DMS153 treated with DMSO at 0.1 percent for 48 hours (cell line): Measurements from ENCODE around the gene CHRNA1.

Experiments used
- DNase-seq: peaks from one replicate; lab custom pipeline; 2025; ENCODE audit not compliant: unreplicated experiment; lab: John Stamatoyannopoulos, UW

The CHRNA1 gene

GRCh38 chr2:174764280-174765255 lies at the start of gene CHRNA1:
Gene CHRNA1, minus strand, starts transcription at chr2:174764472. Its CDS starts 78 bp downstream, at chr2:174764394.
- DNase-seq: peak; percentile 14

- DNase-seq: no peak
These were observed 47.8 kb upstream of the CHRNA1 start for GRCh38 chr2:174812037-174812436.

GRCh38 chr2:174807931-174808330 lies 43.7 kb upstream of the CHRNA1 start:
- DNase-seq: no peak

- DNase-seq: no peak
These were observed 41.5 kb upstream of the CHRNA1 start for GRCh38 chr2:174805803-174806202.

- DNase-seq: no peak
These were observed 38.2 kb upstream of the CHRNA1 start for GRCh38 chr2:174802459-174802858.

GRCh38 chr2:174800436-174801205 lies 36.3 kb upstream of the CHRNA1 start:
- DNase-seq: no peak

- no peak for DNase-seq
These were observed 34.5 kb upstream of the CHRNA1 start for GRCh38 chr2:174798801-174799200.

- DNase-seq: no peak
These were observed 33.6 kb upstream of the CHRNA1 start for GRCh38 chr2:174797781-174798276.

GRCh38 chr2:174796319-174796771 lies 32.1 kb upstream of the CHRNA1 start:
- no peak for DNase-seq

- no peak for DNase-seq
These were observed 30.6 kb upstream of the CHRNA1 start for GRCh38 chr2:174794851-174795374.

- no peak for DNase-seq
These were observed 28.2 kb upstream of the CHRNA1 start for GRCh38 chr2:174792309-174793025.

GRCh38 chr2:174791746-174792280 lies 27.5 kb upstream of the CHRNA1 start:
- DNase-seq: no peak

- DNase-seq: no peak
These were observed 26.7 kb upstream of the CHRNA1 start for GRCh38 chr2:174791020-174791419.

- no peak for DNase-seq
These were observed 24.7 kb upstream of the CHRNA1 start for GRCh38 chr2:174789001-174789400.

- DNase-seq: no peak
These were observed 24.1 kb upstream of the CHRNA1 start for GRCh38 chr2:174788291-174788929.

- no peak for DNase-seq
These were observed 23.4 kb upstream of the CHRNA1 start for GRCh38 chr2:174787487-174788205.

- no peak for DNase-seq
These were observed 21.9 kb upstream of the CHRNA1 start for GRCh38 chr2:174786066-174786725.

- DNase-seq: no peak
These were observed 21.2 kb upstream of the CHRNA1 start for GRCh38 chr2:174785481-174785880.

GRCh38 chr2:174784909-174785308 lies 20.6 kb upstream of the CHRNA1 start:
- no peak for DNase-seq
